ENCODE results near the gene DDAH2.

DNA sequence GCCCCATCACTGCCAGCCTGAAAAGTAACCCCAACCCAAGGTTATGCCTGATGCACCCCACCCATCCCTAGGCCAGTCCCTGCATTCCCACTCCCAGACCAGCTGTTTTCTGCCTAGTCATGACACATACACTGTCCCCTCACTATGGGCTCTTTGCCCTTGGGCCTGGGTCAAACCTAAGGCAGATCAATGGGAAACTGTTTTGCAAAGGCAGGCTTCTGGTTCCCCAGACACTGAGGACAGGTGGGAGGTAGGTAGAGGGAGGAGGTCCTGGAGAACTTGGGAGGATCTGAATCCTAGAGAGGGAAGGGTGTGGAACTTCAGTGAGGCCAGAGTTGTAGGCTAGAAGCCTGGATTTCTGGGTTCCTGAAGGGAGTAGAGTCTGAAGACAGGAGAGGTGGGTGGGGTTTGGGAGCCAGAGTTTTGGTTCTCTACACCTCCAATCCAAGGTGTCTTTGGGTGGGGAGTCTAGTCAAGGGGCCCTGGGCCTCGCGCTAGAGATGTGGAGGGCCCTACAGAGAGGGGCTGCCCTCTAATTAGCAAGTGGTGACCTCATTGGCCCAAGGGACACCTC lies 5.2 kb upstream of the DDAH2 start:
- TF ChIP-seq, protein P1, sequence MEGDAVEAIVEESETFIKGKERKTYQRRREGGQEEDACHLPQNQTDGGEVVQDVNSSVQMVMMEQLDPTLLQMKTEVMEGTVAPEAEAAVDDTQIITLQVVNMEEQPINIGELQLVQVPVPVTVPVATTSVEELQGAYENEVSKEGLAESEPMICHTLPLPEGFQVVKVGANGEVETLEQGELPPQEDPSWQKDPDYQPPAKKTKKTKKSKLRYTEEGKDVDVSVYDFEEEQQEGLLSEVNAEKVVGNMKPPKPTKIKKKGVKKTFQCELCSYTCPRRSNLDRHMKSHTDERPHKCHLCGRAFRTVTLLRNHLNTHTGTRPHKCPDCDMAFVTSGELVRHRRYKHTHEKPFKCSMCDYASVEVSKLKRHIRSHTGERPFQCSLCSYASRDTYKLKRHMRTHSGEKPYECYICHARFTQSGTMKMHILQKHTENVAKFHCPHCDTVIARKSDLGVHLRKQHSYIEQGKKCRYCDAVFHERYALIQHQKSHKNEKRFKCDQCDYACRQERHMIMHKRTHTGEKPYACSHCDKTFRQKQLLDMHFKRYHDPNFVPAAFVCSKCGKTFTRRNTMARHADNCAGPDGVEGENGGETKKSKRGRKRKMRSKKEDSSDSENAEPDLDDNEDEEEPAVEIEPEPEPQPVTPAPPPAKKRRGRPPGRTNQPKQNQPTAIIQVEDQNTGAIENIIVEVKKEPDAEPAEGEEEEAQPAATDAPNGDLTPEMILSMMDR (IDR thresholded peaks at IDR 0.05) = no peak
- TF ChIP-seq POLR2A (IDR thresholded peaks at IDR 0.05) = no peak

Data from vagina (tissue), 2 donors.